Lung (tissue), 12 donors: ENCODE data around the gene MPL. TPM values are rescaled to one million over a fixed set of nuclear protein-coding genes. Genes with fewer than 3 reads are reported as not detected.

Source experiments
- ATAC-seq: fragments of 200-7000 bp; cut with Tn5 transposase; one replicate; pipeline ENCODE4 v1.9.1; 2020; ENCODE audit warnings: moderate number of reproducible peaks; ENCODE audit not compliant: insufficient read depth, low FRiP score
- DNase-seq, 3 donors: peaks; one replicate each; pipeline ENCODE4 v3.0.0-alpha.2; 2013 to 2017
- H3K27ac ChIP-seq, 2 donors: one replicate each; pipeline ENCODE4 v1.5.1; 2013; ENCODE audit warnings: mild to moderate bottlenecking in 2 of 2, moderate library complexity in 2 of 2, control low read depth in 1 of 2, inconsistent platforms in 1 of 2, low read depth in 1 of 2, low read length in 1 of 2
- H3K27me3 ChIP-seq, 3 donors: one replicate each; pipeline ENCODE4 v1.5.1; 2013; ENCODE audit warnings: low read length in 2 of 3; ENCODE audit not compliant: control insufficient read depth in 3 of 3, insufficient read depth in 3 of 3
- H3K36me3 ChIP-seq, 4 donors: one replicate each; pipeline ENCODE4 v1.5.1; 2013; ENCODE audit warnings: low read length in 4 of 4, mild to moderate bottlenecking in 1 of 4, moderate library complexity in 1 of 4; ENCODE audit not compliant: control insufficient read depth in 4 of 4, insufficient read depth in 4 of 4
- H3K4me1 ChIP-seq, 5 donors: one replicate each; pipeline ENCODE4 v1.5.1; 2013; ENCODE audit warnings: low read length in 5 of 5, mild to moderate bottlenecking in 2 of 5, moderate library complexity in 1 of 5; ENCODE audit not compliant: control insufficient read depth in 5 of 5, insufficient read depth in 5 of 5
- H3K4me3 ChIP-seq: one replicate; pipeline ENCODE4 v1.5.1; 2013; ENCODE audit warnings: mild to moderate bottlenecking, control low read depth, moderate library complexity
- H3K9ac ChIP-seq, 2 donors: one replicate each; pipeline ENCODE4 v1.5.1; 2013; ENCODE audit warnings: low read length in 2 of 2, control low read depth in 1 of 2; ENCODE audit not compliant: insufficient read depth in 1 of 2
- H3K9me3 ChIP-seq, 4 donors: one replicate each; pipeline ENCODE4 v1.5.1; 2013; ENCODE audit warnings: low read length in 3 of 4, mild to moderate bottlenecking in 1 of 4, moderate library complexity in 1 of 4; ENCODE audit not compliant: control insufficient read depth in 4 of 4, insufficient read depth in 3 of 4
- CTCF ChIP-seq: IDR thresholded peaks from 2 replicates; pipeline ENCODE4 v1.5.1; 2012; ENCODE audit warnings: mild to moderate bottlenecking; ENCODE audit errors: control extremely low read depth, extremely low read depth
- WGBS, 2 donors: extraction: QIAGEN DNeasy Blood & Tissue Kit; methylation state at CpG; one replicate each; pipeline ENCODE4 v1.1.7; 2013; 5-methylcytosine and 5-hydroxymethylcytosine counted together
- polyA plus RNA-seq, 2 donors: library from polyadenylated mRNA; stranded (reverse); fragments of 200-250 nt; gene quantifications; one replicate each; pipeline ENCODE4 v1.2.1, GENCODE V29; 2013
- total RNA-seq, 2 donors: library from RNA; depleted of rRNA in 1 of 2; stranded (reverse); fragments of >200 nt in 1 of 2; gene quantifications; one replicate each; pipeline ENCODE4 v1.2.1, GENCODE V29; 2014 to 2021
- donor health status: control.
- donor health status: control.
- donor health status: Bipolar disorder and iron deficiency.
- donor health status: healthy.
- donor health status: DM: yes; HTN: yes; CAD: no.

Gene MPL
- total and polyA plus RNA-seq, 4 donors: 0.12 to 0.67 (median 0.43) TPM

GRCh38 chr1:43329995-43330751 lies 7.4 kb upstream of the MPL start:
- no peaks in the 10 kb centered on the region for H3K36me3 ChIP-seq
- WGBS, 2 donors: 23 to 38% methylated on average over 6 of the region's 6 CpGs
- DNase-seq (peak in 2 of 3 donors; percentile 27 to 48), ATAC-seq (peak; percentile 82)
- peaks cover 0 to 10% (median 2%) of the 10 kb centered on the region in 4 donors for H3K9me3 ChIP-seq
- H3K27me3 ChIP-seq: no peaks in the 10 kb centered on the region
- H3K4me1 ChIP-seq: peaks cover 0 to 6% (median 0%) of the 10 kb centered on the region in 5 donors
- H3K4me3 ChIP-seq: peak overlapping the region; percentile 1
- peak overlapping the region; percentile 25 to 68 for H3K27ac ChIP-seq
- TF ChIP-seq CTCF: no peak
- no peak overlapping the region for H3K9ac ChIP-seq

GRCh38 chr1:43331688-43332087 lies 5.9 kb upstream of the MPL start:
- no peak overlapping the region for H3K9ac ChIP-seq

GRCh38 chr1:43334453-43335205 lies 3.0 kb upstream of the MPL start:
- no peak overlapping the region for H3K9ac ChIP-seq
- ATAC-seq (no peak), DNase-seq (no peak)
- WGBS, 2 donors: 70 to 75% methylated on average over 7 of the region's 7 CpGs
- H3K27ac ChIP-seq: no peak overlapping the region
- no peaks in the 10 kb centered on the region for H3K27me3 ChIP-seq
- TF ChIP-seq CTCF: no peak
- H3K4me3 ChIP-seq: no peak overlapping the region
- H3K9me3 ChIP-seq: no peaks in the 10 kb centered on the region
- no peaks in the 10 kb centered on the region for H3K36me3 ChIP-seq
- H3K4me1 ChIP-seq: peaks cover 0 to 6% (median 0%) of the 10 kb centered on the region in 5 donors

More at GRCh38 chr1:43331688-43332087, 5.9 kb upstream of the MPL start:
- H3K9me3 ChIP-seq: peaks cover 0 to 10% (median 1%) of the 10 kb centered on the region in 4 donors
- no peak overlapping the region for H3K27ac ChIP-seq
- DNase-seq (no peak), ATAC-seq (no peak)
- no peak overlapping the region for H3K4me3 ChIP-seq
- TF ChIP-seq CTCF: no peak
- 91 to 92% methylated on average over 5 of the region's 5 CpGs for WGBS, 2 donors
- H3K36me3 ChIP-seq: no peaks in the 10 kb centered on the region
- H3K4me1 ChIP-seq: peaks cover 0 to 6% (median 0%) of the 10 kb centered on the region in 5 donors
- no peaks in the 10 kb centered on the region for H3K27me3 ChIP-seq
